ENCODE data around the gene DUOX2. TPM values are rescaled to one million over a fixed set of nuclear protein-coding genes. Genes with fewer than 3 reads are reported as not detected.
"Not testable (repeated sequence)": the region's sequence is repeated elsewhere in the genome, so short reads cannot be mapped to it uniquely, and the experiment has no call there.

The DUOX2 gene
- polyA plus RNA-seq, 1 donor from 2014 or later, result not detected

DNA sequence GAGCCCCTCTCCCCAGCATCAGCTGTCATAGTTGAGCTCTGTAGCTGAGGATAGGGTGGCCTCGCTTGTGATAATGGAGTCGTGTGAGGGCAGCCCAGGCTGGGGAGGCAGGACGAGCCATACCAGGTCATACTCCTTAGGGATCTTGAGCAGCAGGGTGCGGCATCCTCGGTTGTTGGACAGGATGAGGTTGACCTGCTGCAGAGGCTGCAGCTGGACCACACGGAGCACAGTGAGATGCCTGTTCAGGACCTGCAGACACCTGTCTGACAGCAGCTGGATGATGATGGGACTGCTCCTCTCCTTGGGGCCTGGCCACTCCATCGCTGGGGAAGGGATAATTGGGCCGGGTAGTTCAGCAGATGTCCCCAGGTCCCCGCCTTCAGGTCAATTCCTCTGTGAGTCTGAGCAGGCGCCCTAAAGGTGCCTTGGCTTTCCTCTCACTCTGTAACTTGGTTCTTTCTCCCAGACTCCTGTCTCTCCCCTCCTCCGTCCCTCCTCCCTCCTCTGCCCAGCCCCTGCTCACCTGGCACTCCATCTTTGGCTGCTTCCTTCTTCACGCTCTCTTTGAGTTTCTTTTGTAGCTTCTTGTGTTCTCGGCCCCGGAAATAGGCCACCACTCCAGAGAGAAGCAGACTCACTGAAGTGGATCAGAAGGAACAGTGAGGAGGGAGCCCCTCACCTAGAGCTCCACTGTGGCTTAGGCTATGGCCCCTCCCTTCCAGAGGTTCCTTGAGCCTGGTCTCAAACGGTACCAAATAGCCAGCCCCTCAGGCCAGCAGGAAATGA is 7.8 kb downstream of the DUOX2 start:
- no peaks in the 10 kb centered on the region for H3K9me2 ChIP-seq (ENCODE audit: insufficient read depth, low read length)
- no peaks in the 10 kb centered on the region for H3K36me3 ChIP-seq (ENCODE audit: insufficient read depth, low read length)
- no peak overlapping the region for H3K4me3 ChIP-seq (ENCODE audit: low read length)
- no peaks in the 10 kb centered on the region for H3K79me2 ChIP-seq (replicated peaks; ENCODE audit: insufficient read depth, low read length)
- TF ChIP-seq MXI1 (conservative IDR thresholded peaks at IDR 0.05; ENCODE audit: poor library complexity, severe bottlenecking), result no peak
- H3K9ac ChIP-seq (ENCODE audit: low read length), result no peak overlapping the region
- H3K4me2 ChIP-seq (ENCODE audit: low read length), result no peak overlapping the region
- no peak overlapping the region for H2AFZ ChIP-seq (ENCODE audit: low read depth, low read length)
- H3K27me3 ChIP-seq (ENCODE audit: insufficient read depth, low read depth, low read length), result peaks cover 23% of the 10 kb centered on the region
- H3F3A ChIP-seq (ENCODE audit: insufficient read depth, low read length, poor library complexity, severe bottlenecking), result no peaks in the 10 kb centered on the region
- no peak overlapping the region for H3K27ac ChIP-seq (ENCODE audit: low read length)
- no peaks in the 10 kb centered on the region for H4K20me1 ChIP-seq (ENCODE audit: insufficient read depth)
- no peaks in the 10 kb centered on the region for H3K9me3 ChIP-seq (ENCODE audit: low read length)

DNA sequence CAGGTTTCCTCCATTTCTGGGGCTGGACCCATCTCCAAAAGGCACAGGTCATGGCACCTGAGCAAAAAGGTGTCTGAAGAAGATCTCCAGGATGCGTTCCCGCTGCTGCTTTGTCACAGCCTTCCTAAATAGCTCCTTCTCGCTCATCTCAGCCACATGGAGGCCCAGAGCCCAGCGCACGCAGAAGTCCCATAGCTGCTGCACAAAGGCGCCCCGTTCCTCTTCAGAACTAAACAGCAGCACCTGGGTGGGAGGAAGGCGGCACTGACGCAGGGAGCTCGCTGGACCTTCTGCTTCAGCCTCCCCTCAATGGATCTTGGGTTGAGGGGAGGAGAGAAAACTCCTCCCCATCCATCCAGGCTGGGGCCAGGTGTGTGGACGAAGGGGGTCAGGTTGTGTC is 8.4 kb downstream of the DUOX2 start:
- Histone ChIP-seq H3K4me2 (ENCODE audit: low read length) (no peak overlapping the region), H3F3A (ENCODE audit: insufficient read depth, low read length, poor library complexity, severe bottlenecking) (no peaks in the 10 kb centered on the region), H3K36me3 (ENCODE audit: insufficient read depth, low read length) (no peaks in the 10 kb centered on the region), H3K27me3 (ENCODE audit: insufficient read depth, low read depth, low read length) (peaks cover 21% of the 10 kb centered on the region), H4K20me1 (ENCODE audit: insufficient read depth) (no peaks in the 10 kb centered on the region), H3K4me3 (ENCODE audit: low read length) (no peak overlapping the region), H3K9me3 (ENCODE audit: low read length) (no peaks in the 10 kb centered on the region), H2AFZ (ENCODE audit: low read depth, low read length) (no peak overlapping the region), H3K9ac (ENCODE audit: low read length) (no peak overlapping the region), H3K9me2 (ENCODE audit: insufficient read depth, low read length) (no peaks in the 10 kb centered on the region), H3K79me2 (replicated peaks; ENCODE audit: insufficient read depth, low read length) (no peaks in the 10 kb centered on the region), H3K27ac (ENCODE audit: low read length) (no peak overlapping the region)
- no peak for TF ChIP-seq SMC3 (conservative IDR thresholded peaks at IDR 0.05; ENCODE audit: poor library complexity)
- TF ChIP-seq POLR2AphosphoS5 (IDR thresholded peaks at IDR 0.05), result no peak
- TF ChIP-seq TAF1 (IDR thresholded peaks at IDR 0.05; ENCODE audit: low read depth), result no peak
- TF ChIP-seq EZH2 (IDR thresholded peaks at IDR 0.05; ENCODE audit: borderline replicate concordance, insufficient read depth, low read length, poor library complexity, severe bottlenecking), result no peak
- no peak for TF ChIP-seq MXI1 (conservative IDR thresholded peaks at IDR 0.05; ENCODE audit: poor library complexity, severe bottlenecking)
- TF ChIP-seq, protein P1, sequence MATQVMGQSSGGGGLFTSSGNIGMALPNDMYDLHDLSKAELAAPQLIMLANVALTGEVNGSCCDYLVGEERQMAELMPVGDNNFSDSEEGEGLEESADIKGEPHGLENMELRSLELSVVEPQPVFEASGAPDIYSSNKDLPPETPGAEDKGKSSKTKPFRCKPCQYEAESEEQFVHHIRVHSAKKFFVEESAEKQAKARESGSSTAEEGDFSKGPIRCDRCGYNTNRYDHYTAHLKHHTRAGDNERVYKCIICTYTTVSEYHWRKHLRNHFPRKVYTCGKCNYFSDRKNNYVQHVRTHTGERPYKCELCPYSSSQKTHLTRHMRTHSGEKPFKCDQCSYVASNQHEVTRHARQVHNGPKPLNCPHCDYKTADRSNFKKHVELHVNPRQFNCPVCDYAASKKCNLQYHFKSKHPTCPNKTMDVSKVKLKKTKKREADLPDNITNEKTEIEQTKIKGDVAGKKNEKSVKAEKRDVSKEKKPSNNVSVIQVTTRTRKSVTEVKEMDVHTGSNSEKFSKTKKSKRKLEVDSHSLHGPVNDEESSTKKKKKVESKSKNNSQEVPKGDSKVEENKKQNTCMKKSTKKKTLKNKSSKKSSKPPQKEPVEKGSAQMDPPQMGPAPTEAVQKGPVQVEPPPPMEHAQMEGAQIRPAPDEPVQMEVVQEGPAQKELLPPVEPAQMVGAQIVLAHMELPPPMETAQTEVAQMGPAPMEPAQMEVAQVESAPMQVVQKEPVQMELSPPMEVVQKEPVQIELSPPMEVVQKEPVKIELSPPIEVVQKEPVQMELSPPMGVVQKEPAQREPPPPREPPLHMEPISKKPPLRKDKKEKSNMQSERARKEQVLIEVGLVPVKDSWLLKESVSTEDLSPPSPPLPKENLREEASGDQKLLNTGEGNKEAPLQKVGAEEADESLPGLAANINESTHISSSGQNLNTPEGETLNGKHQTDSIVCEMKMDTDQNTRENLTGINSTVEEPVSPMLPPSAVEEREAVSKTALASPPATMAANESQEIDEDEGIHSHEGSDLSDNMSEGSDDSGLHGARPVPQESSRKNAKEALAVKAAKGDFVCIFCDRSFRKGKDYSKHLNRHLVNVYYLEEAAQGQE (IDR thresholded peaks at IDR 0.05; ENCODE audit: borderline replicate concordance), result no peak
- no peak for TF ChIP-seq RAD21 (conservative IDR thresholded peaks at IDR 0.05)
- TF ChIP-seq EP300 (conservative IDR thresholded peaks at IDR 0.05; ENCODE audit: poor library complexity, severe bottlenecking), result no peak
- TF ChIP-seq, protein P2, sequence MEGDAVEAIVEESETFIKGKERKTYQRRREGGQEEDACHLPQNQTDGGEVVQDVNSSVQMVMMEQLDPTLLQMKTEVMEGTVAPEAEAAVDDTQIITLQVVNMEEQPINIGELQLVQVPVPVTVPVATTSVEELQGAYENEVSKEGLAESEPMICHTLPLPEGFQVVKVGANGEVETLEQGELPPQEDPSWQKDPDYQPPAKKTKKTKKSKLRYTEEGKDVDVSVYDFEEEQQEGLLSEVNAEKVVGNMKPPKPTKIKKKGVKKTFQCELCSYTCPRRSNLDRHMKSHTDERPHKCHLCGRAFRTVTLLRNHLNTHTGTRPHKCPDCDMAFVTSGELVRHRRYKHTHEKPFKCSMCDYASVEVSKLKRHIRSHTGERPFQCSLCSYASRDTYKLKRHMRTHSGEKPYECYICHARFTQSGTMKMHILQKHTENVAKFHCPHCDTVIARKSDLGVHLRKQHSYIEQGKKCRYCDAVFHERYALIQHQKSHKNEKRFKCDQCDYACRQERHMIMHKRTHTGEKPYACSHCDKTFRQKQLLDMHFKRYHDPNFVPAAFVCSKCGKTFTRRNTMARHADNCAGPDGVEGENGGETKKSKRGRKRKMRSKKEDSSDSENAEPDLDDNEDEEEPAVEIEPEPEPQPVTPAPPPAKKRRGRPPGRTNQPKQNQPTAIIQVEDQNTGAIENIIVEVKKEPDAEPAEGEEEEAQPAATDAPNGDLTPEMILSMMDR (IDR thresholded peaks at IDR 0.05; ENCODE audit: poor library complexity, severe bottlenecking), result no peak

DNA sequence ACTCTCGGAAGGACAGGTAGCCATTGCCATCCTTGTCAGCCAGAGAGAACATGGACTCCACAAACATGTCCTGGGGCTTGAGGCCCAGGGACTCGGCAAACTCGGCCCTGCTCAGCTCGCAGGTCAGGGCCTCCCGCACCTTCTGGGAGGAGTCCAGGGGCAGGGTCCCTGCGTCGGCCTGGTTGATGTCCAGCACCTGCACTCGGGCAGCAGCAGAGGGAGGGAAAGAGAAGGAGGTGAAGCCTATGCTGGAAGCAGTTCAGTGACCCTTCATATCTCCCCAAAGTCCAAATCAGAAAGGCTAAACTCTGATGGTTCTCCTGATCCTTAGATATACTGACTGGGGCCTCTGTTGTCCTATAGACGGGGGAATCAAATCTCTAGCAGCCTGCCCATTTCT is 9.8 kb downstream of the DUOX2 start:
- not testable (repeated sequence) for H3K4me2 ChIP-seq (ENCODE audit: low read length); H3K79me2 ChIP-seq (replicated peaks; ENCODE audit: insufficient read depth, low read length); H3K9ac ChIP-seq (ENCODE audit: low read length); H3K9me2 ChIP-seq (ENCODE audit: insufficient read depth, low read length); H3K36me3 ChIP-seq (ENCODE audit: insufficient read depth, low read length); H3K4me3 ChIP-seq (ENCODE audit: low read length); H2AFZ ChIP-seq (ENCODE audit: low read depth, low read length); H3K9me3 ChIP-seq (ENCODE audit: low read length); H3K27me3 ChIP-seq (ENCODE audit: insufficient read depth, low read depth, low read length); H3F3A ChIP-seq (ENCODE audit: insufficient read depth, low read length, poor library complexity, severe bottlenecking); H4K20me1 ChIP-seq (ENCODE audit: insufficient read depth); H3K27ac ChIP-seq (ENCODE audit: low read length)
